Ascending aorta (tissue), 2 donors: Measurements from ENCODE around the gene CAVIN2. TPM values are rescaled to one million over a fixed set of nuclear protein-coding genes. Genes with fewer than 3 reads are reported as not detected.

Experiments
- DNase-seq, 2 donors: peaks; one replicate each; pipeline ENCODE4 v3.0.0-alpha.2; 2019; ENCODE audit warnings: low spot score in 2 of 2
- H3K27ac ChIP-seq, 2 donors: fragments of 200-600 bp; sonication (generic); one replicate each; pipeline ENCODE4 v1.5.1; 2016 to 2017; ENCODE audit warnings: mild to moderate bottlenecking in 1 of 2
- H3K27me3 ChIP-seq: fragments of 200-600 bp; sonication (generic); one replicate; pipeline ENCODE4 v1.5.1; 2017
- H3K36me3 ChIP-seq, 2 donors: fragments of 200-600 bp; sonication (generic); one replicate each; pipeline ENCODE4 v1.5.1; 2016
- H3K4me1 ChIP-seq, 2 donors: fragments of 200-600 bp; sonication (generic); one replicate each; pipeline ENCODE4 v1.5.1; 2016 to 2017; ENCODE audit warnings: mild to moderate bottlenecking in 1 of 2
- H3K4me3 ChIP-seq, 2 donors: fragments of 200-600 bp; sonication (generic); one replicate each; pipeline ENCODE4 v1.5.1; 2016 to 2017; ENCODE audit warnings: mild to moderate bottlenecking in 1 of 2
- H3K9me3 ChIP-seq, 2 donors: fragments of 200-600 bp; sonication (generic); one replicate each; pipeline ENCODE4 v1.5.1; 2016
- intact Hi-C: fragments of 100-400 bp; cut with DNase I; formaldehyde crosslinking; loops from one replicate; pipeline ENCODE4 v1.15.1; 2023
- total RNA-seq: library from RNA; depleted of rRNA; stranded (reverse); fragments of >200 nt; gene quantifications from one replicate; pipeline ENCODE4 v1.1.0, GENCODE V29; 2016
- TF ChIP-seq, protein P1 (sequence below), 3 experiments: fragments of 200-600 bp in 2 of 3; fragments of 450-650 bp in 1 of 3; sonication (generic) in 2 of 3; IDR thresholded peaks; one replicate each; pipeline ENCODE4 v1.5.1; 2016 to 2019; ENCODE audit warnings: antibody characterized with exemption in 3 of 3, mild to moderate bottlenecking in 1 of 3, moderate library complexity in 1 of 3

CAVIN2 gene
- total RNA-seq, 1 donor from 2014 or later = 43.4 TPM

DNA sequence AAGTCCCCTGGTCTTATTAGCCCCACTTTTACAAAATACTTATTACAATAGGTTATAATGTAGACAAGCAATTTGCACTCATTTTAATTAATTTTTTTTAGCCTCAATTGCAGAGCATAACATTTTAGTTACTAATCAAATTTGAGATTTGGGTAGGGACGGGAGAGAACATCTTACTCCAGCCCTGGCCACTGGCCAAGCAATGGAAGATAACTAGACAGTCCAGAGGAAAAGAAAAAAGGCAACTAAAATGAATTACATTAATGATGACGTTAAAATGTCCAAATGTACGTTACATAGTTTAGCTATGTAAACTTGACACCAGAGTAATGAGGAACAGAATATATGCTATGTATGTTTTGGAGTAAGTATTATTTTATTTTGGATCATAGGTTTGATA, 11.0 kb upstream of the CAVIN2 start:
- no peak for DNase-seq
- Histone ChIP-seq H3K4me1 (no peaks in the 10 kb centered on the region), H3K36me3 (no peaks in the 10 kb centered on the region), H3K9me3 (no peaks in the 10 kb centered on the region), H3K4me3 (no peak overlapping the region), H3K27me3 (no peaks in the 10 kb centered on the region), H3K27ac (no peak overlapping the region)
- TF ChIP-seq, protein P1, sequence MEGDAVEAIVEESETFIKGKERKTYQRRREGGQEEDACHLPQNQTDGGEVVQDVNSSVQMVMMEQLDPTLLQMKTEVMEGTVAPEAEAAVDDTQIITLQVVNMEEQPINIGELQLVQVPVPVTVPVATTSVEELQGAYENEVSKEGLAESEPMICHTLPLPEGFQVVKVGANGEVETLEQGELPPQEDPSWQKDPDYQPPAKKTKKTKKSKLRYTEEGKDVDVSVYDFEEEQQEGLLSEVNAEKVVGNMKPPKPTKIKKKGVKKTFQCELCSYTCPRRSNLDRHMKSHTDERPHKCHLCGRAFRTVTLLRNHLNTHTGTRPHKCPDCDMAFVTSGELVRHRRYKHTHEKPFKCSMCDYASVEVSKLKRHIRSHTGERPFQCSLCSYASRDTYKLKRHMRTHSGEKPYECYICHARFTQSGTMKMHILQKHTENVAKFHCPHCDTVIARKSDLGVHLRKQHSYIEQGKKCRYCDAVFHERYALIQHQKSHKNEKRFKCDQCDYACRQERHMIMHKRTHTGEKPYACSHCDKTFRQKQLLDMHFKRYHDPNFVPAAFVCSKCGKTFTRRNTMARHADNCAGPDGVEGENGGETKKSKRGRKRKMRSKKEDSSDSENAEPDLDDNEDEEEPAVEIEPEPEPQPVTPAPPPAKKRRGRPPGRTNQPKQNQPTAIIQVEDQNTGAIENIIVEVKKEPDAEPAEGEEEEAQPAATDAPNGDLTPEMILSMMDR (IDR thresholded peaks at IDR 0.05) = no peak
- intact Hi-C loops = no loop called here

DNA sequence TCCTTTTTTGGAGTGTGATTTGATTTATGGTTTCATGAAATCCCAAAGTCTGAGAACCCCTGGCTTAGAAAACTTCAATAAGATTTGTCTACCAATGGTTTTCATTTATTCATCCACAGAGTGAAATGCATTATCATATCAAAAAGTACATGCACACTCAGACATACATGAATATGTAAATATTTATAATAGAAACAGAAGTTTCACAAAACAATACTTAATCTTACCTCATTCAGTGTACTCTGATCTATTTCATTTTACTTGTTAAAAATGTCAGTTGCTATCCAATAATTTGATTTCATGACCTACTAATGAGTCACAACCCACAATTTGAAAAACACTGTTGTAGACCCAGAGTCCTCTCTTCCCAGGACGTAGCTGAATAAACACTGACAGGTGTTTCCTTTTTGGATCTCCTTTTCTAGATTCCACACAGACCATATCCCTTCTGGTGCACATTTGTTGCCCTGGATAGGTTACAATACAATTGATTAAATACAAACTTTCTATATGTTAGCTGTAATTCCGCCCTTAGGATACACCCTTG, 10.4 kb upstream of the CAVIN2 start:
- no peaks in the 10 kb centered on the region for H3K4me1 ChIP-seq
- H3K4me3 ChIP-seq = no peak overlapping the region
- no peaks in the 10 kb centered on the region for H3K36me3 ChIP-seq
- H3K9me3 ChIP-seq = no peaks in the 10 kb centered on the region
- no peak for DNase-seq
- intact Hi-C loops = no loop called here
- TF ChIP-seq, protein P1 (IDR thresholded peaks at IDR 0.05) = no peak
- no peaks in the 10 kb centered on the region for H3K27me3 ChIP-seq
- H3K27ac ChIP-seq = no peak overlapping the region

GRCh38 chr2:191856111-191856876, 9.4 kb upstream of the CAVIN2 start:
- TF ChIP-seq, protein P1 (IDR thresholded peaks at IDR 0.05) = no peak

GRCh38 chr2:191855382-191855781, 8.5 kb upstream of the CAVIN2 start:
- H3K27me3 ChIP-seq = no peaks in the 10 kb centered on the region
- intact Hi-C loops = no loop called here
- H3K4me1 ChIP-seq = no peaks in the 10 kb centered on the region
- H3K9me3 ChIP-seq = no peaks in the 10 kb centered on the region
- H3K36me3 ChIP-seq = no peaks in the 10 kb centered on the region
- DNase-seq = no peak
- no peak overlapping the region for H3K27ac ChIP-seq
- H3K4me3 ChIP-seq = no peak overlapping the region
- TF ChIP-seq, protein P1 (IDR thresholded peaks at IDR 0.05) = no peak

More at GRCh38 chr2:191856111-191856876, 9.4 kb upstream of the CAVIN2 start:
- Histone ChIP-seq H3K27me3 (no peaks in the 10 kb centered on the region), H3K9me3 (no peaks in the 10 kb centered on the region), H3K4me3 (no peak overlapping the region), H3K4me1 (no peaks in the 10 kb centered on the region), H3K27ac (no peak overlapping the region), H3K36me3 (no peaks in the 10 kb centered on the region)
- intact Hi-C loops = no loop called here
- DNase-seq = no peak

GRCh38 chr2:191854382-191855372, 7.8 kb upstream of the CAVIN2 start:
- TF ChIP-seq, protein P1 (IDR thresholded peaks at IDR 0.05) = no peak
- no peak for DNase-seq
- H3K4me3 ChIP-seq = no peak overlapping the region
- H3K27me3 ChIP-seq = no peaks in the 10 kb centered on the region
- H3K4me1 ChIP-seq = no peaks in the 10 kb centered on the region
- no peak overlapping the region for H3K27ac ChIP-seq
- no peaks in the 10 kb centered on the region for H3K36me3 ChIP-seq
- H3K9me3 ChIP-seq = no peaks in the 10 kb centered on the region
- intact Hi-C loops = no loop called here
